GM18909 (cell line): Measurements from ENCODE around the gene PLCB4.

Source experiments
- ATAC-seq: cut with Tn5 transposase; IDR thresholded peaks from one replicate; pipeline ENCODE4 v1.9.1; 2021; ENCODE audit warnings: mild to moderate bottlenecking; ENCODE audit not compliant: unreplicated experiment, poor library complexity

The PLCB4 gene

DNA sequence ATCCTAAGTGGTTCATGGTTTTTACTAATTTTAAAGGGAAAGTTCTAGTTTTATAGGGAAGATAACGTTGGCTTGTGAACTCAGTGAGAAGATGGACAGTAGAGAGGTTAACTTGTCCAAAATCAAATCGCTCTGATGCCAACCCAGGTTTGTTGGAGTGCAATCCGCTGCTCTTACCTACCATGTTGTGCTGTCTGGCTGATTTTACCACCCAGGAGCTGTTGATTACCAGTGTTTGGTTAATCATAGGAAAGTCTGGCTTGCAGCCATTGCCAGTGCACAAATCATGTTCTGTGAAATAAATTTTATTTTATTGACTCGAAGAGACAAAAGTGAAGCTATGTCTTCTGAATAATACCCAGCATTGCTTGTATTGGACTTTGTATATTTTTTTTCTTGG is 92.4 kb downstream of the PLCB4 start:
- no peak for ATAC-seq

DNA sequence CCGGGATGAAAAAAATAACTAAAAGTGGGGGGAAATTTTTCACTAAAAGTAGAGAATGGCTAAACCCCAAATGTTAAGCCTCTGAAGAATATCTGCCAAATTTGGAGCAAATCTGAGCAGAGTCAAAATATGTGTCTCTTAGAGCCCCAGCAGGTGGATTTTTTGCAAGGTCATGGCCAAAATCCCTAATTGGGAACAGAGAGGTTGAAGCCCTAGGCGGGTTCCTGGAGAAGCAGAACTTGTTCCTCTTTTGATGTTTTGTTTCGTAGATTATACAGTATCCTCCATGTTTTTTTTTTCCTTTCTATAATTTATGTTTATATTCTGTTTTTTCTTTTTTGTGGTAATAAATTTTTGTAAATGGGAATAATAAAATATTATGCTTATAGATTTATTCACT is 94.4 kb downstream of the PLCB4 start:
- no peak for ATAC-seq

DNA sequence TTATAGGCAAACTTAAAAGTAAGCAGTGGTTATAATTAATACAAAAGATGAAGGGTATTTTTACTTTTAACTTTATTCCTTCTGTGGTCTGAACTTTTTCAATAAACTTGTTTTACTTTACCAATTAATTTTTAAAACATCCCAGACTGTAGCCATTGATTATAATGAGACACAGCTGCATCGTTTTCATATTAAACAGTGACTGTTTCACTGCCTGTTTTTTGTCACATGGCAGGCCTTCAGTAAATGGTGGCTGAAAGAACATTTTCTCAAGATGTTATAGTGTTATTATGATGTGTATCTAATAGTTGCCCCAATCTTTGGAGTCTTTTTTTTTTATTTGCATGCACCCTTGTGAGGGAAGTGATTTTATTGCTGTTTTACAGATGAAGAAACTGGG is 95.1 kb downstream of the PLCB4 start:
- ATAC-seq = no peak

DNA sequence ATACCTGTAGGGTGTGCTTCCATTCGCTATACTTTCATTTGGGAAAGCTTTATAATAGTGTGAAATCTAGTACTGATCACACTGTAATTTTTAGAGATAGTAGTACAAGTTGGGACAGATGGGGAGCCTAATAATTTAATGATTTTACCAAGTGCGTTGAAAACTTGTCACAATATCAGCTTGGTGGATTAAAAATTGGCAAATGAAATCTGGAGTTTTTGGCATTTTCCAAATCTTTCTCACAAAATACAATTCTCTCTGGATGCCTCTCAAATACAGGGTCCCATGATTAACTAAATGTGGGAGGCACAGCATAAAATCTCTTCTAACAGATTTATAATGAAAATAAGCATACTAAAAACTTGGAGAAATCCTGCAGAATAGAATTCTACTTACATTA is 96.4 kb downstream of the PLCB4 start:
- ATAC-seq = no peak

DNA sequence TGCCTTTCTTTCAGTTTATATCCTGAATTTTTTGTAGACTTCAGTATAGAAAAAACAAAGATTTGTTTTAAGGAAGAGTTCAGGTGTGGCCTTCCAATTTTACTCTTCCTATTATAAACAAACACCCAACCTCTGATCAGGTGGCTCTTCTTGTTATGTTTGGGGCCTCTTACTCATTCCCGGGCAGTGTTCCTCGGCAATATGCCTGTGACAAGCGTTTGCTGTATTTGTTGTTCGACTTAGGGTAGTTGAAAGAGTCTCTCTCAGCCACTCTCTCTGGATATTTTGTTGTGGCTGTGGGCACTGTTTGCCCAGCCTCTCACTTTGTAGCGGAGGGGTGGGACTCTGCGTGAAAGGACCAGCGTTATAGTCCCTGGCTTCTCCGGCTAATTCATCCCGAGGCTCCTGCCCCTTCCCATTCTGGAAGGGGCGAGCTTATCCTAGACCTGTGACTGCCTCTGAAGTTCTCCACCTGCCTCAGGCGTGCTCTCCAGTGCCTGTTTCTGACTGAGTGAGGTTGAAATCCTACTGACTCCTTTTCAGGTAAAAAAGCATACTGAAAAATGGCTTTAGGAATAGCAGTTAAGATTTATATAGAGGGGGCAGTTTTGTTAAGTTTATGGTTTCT is 97.4 kb downstream of the PLCB4 start:
- ATAC-seq = no peak

DNA sequence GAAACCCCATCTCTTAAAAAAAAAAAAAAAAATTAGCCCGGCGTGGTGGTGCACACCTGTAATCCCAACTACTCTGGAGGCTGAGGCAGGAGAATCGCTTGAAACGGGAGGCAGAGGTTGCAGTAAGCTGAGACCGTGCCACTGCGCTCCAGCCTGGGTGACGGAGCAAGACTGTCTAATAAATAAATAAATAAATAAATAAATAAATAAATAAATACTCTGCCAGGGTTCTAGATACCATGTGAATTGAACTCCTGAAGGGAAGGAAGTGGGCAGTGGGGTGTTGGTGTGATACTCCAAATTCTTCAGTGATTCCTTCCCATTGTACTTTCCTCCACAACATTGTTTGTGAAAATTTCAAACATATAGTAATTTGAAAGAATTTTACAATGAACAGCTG is 100.5 kb downstream of the PLCB4 start:
- ATAC-seq = no peak

DNA sequence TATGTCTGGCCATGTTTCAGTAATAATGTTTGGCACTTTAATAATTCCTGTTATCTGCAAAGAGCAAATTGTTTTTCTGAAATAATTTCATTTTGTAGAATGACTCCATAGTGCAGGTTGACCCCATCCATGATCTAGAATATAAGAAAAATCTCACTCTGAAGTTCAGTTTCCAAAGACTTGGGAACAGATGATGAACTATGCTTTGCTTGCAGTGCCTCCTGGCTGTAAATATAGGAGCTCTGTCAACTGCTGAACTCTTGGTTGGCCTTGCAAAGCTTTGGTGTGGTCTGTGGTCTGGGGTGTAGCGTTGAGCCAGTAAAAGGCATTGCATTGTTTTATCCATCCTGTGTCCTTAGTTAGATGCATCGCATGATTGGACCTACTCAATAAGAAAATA is 104.0 kb downstream of the PLCB4 start:
- ATAC-seq = no peak

DNA sequence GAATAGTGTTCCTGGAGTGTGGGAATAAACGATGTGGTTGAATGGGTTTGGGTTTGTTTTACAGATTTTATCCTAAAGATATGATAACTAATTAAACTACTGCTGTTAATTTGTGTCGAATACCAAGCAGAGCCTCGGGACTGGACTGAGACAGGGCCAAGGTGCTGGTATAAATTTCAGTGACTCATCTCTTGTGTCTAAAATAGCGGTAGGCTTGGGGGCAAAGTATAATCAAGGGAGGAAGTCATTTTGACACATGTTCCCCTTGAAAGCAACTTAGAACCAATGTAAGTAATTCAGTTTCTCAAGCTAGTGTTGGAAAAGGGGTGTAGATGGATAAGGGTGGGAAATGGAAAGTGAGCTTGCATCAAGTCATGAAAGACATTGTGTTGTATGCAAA is 108.4 kb downstream of the PLCB4 start:
- ATAC-seq = no peak

DNA sequence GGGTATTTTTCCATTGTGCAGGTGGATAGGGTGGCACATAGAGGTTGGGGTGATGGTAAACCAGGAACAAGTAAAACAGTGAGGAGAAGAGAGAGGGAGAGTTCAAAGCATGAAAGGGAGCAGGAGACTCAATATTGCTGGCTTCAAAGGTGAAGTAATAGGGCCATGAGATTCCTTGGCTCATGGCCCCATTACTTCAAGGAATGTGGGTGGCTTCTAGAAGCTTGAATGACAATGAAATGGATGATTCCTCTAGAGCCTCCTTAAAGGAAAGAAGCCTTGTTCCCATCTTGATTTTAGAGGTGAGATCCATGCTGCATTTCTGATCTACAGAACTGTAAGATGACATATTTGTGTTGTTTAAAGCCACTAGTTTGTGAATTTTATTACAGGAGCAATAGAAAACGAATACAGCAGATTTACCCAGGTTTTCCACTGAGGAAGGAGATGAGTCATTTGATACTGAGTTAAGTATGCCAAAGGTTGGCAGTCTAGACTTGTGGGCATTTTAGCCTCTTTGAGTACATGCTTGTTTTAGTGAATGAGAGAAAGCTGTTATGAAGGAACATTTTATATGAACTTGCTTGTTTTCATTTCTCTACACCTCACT is 110.4 kb downstream of the PLCB4 start:
- no peak for ATAC-seq

DNA sequence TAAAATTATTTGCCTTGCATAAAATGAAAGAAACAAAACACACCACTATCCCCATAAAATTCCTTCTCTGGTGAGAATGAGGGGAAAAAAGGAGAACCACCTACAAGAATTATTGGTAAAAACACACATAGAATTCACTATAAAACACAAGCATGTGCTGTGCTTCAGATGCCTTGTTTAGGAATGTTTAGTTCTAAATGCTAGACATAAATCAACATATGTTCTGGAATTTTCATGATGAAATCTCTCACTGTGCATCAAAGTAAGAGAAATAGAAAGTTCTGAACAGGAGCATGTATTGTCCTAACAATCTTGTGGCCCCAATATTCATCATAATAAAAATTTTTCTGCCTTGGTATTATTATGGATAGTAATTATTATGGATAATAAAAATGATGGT is 111.0 kb downstream of the PLCB4 start:
- no peak for ATAC-seq

DNA sequence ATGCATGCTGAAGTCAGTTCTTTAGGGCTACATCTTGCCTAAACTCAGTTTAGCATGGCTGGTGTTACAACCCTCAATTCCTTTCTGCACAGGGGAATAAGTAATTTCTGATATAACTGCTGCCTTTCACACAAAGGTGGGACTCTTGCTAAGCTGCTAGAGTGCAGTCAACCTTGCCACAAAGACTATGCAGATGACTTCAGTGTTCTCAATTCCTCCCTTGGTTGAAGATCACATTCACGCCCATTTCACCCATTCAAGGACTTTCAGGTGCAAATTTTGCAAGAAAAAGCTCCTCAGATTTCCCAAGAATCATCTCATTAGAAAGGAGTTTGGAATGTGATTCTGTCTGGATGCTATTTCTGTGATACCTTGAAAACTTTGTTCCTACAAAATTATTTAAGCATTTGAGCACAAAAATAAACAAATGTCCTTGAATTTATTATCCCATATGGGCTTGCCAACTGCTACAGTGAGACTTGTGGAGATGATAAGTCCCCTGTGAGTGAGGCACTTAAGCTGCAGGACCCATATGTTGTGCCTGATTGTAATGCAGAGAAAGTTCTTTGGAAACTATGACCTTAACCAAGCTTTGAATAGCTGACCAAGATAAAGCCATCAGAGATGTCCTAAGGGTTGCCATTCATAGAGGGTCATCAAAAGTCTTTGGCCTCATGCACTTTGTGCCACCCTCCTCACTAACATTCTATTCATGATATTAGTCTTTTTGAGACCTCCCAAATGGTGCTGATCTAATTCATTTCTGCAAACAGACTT is 111.8 kb downstream of the PLCB4 start:
- no peak for ATAC-seq

DNA sequence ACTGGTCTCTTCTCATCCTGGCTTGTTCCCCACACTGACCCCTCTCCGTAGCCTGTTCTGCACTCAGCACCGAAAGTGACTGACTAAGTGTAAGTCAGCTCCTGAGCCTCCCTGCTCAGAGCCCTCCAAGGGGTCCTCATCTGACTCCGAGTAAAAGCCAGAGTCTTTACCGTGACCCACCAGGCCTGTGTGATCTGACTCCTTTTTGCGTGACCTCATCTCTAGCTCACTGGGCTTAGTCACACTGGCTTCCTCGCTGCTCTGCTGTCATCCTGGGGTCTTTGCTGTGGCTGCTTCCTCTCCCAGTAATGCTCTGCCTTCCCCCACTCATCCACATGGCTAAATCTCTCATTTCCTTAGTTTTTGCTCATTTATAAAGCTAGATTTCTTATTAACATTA is 116.6 kb downstream of the PLCB4 start:
- ATAC-seq = no peak

DNA sequence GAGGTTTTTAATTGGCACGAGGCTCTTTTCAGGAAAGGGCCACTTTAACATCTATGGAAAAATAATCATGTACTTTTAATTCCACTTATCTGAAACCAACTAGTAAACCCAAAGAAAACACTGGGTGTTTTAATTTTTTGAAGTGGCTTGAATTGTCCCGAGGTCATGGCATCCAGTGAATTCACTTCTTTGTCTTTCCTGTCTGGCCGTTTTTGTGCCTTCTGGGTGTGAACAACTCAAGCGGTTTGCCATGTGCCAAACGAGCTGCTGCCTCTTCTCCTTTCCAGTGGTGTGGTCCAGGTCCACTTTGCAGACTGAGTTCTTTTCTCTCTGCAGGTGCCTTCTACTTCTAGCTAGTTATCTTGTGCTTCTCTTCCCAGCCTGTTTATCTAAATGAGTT is 117.5 kb downstream of the PLCB4 start:
- no peak for ATAC-seq

DNA sequence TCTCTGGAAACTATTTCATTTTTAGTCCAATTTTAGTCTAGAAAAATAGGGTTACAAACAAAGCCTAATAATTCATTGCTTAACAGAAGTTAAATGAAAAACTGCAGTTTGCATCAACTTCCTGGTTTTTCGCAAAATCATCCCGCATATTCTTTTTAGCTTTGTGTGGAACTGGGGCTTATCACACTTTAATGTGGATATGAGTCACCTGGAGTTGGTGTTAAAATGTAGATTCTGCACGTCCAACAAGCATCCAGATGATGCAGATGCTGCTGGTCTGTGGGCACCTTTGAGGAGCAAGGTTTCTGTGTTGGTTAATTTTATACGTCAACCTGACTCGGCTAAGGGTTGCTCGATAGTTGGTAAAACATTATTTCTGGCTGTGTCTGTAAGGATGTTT is 126.1 kb downstream of the PLCB4 start:
- ATAC-seq = no peak

DNA sequence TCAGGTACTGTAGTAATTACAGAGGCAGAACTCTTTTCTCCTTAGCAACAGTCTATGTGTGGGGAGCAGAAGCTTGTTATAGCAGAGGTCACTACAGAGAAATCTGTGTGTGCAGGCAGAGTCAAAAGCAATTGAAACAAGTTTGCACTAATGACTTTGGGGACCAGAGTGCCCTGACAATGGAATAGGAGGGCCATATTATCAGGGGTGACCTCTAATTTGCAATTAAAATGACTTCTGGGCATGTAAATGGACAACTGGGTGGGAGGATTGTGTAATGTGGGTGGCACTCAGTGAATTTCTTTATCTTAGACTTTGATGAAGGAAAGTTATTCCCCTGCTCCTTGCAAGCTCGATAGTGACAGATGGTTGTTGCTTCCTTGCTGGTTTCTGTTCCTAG is 127.2 kb downstream of the PLCB4 start:
- no peak for ATAC-seq

DNA sequence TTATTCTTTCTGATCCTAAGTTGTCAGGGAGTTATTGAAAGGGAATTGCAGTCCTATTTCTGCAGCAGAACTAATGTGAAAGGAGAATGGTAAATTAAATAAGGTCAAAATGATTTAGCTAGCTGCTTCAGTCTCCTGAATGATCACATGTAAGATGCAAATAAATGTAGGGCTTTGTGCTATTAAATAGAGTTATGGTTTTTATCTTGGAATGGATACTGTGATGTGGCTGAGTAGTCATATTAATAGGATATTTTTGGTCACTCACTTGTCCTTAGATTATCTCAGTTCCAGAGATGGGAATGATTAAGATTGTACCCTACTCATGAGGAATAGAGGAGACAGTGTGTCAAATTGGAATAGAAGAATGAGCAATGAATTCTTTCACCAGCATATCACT is 129.6 kb downstream of the PLCB4 start:
- no peak for ATAC-seq

DNA sequence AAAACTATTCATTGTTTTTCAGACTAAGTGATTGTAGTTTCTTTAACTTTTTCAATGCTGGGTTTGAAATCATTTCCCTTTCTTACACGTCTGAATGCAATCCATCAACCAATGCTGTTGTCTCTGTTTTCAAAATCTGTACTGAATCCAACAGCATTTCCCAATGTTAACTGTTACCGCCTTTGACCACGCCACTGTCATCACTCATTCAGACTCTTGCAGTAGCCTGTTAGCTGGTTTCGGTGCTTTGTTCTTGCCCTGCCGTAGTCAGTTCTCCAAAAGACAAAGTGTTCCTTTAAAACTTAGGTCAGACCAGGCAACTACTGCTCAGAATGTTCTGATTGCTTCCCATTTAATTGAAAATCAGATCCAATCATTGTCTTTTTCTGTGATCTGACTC is 131.3 kb downstream of the PLCB4 start:
- ATAC-seq = no peak

DNA sequence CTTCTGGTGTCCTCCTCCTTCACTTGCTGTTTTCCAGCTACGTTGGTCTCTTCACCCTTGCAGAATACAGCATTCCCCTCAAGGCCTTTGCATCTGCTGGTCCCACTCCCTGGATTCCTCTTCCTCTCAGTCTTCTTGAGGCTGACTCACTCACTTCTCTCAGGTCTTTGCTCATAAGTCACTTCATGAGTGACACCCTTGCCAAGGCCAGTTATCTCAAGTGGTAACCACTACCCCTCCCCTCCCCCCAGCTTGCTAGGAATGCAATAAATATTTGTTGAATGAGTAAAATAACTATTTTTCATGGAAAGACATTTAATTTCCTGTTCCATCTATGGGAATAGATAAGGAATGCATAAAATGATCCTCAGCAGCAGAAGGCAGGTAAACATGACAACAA is 131.7 kb downstream of the PLCB4 start:
- ATAC-seq = no peak

DNA sequence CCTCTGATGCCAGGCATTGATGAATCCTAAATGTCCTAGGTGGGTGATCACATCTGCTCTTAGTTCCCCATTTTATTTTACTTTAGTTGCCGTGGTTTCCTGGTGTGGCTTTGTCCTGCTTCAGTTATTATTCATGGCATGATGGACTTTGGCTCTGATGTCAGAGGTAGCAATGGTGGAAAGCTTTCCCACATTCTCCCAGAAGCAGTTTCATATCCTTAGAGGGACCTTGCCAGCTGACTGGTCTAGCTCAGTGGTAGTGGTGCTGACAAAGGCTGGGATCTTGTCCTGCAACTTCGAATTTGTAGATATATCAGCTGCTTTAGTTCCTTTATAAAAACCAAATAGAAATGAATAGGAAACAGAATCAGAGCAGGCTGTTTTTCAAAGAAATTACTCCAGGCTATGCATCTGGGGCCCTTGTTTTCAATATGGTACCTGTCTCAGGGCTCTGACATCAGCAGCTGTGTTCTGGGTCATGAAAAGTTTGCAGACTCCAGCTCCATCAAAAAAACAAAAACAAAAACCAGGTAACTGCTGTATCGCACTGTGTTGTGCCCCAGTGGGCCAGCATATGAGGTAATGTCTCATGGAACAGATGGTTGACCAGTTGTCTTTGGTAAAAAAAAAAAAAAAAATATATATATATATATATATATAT is 133.7 kb downstream of the PLCB4 start:
- ATAC-seq = no peak

DNA sequence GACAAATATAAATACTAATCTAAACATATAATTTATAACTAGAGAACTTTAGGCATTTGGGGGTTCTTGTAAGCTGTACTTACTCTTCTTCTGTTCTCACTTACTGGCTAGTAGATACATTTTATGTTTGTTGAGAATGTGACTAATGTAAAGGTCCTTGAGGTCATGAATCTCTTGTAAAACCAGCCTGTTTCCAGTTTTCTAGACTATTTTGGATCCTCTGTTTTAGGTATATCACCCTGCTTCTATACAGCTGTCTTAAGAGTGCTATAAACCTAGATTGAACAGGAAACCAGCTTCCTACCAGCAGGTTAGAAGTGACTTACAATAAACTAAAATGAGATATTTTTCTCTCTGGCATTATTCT is 134.2 kb downstream of the PLCB4 start:
- ATAC-seq = no peak

DNA sequence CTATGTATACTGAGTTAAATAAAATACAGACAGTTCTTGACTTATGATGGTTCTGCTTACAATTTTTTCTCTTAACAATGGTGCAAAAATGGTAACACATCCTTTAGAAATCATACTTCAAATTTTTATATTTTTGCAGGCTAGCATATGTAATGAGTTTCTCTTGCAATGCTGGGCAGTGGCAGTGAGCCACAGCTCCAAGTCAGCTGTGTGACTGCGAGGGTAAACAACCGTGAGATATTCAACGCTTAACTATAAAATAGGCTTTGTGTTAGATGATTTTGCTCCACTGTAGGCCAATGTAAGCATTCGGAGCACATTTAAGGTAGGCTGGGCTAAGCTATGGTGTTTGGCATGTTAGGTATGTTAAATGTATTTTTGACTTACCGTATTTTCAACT is 136.1 kb downstream of the PLCB4 start:
- ATAC-seq = no peak
